HepG2 (cell line): Measurements from ENCODE around the gene MAN1A2. TPM values are rescaled to one million over a fixed set of nuclear protein-coding genes. Genes with fewer than 3 reads are reported as not detected.

Experiments
- CAMTA2 ChIP-seq: sonication (generic); formaldehyde crosslinking; IDR thresholded peaks from 2 replicates; pipeline ENCODE4 v1.4.0; 2020; ENCODE audit warnings: mild to moderate bottlenecking, missing genetic modification reagents, borderline replicate concordance
- EP300 ChIP-seq, 3 experiments: sonication (generic) in 1 of 3; formaldehyde crosslinking in 1 of 3; IDR thresholded peaks; 2 replicates each; pipeline versions ENCODE4 v1.5.1 to v1.6.1; 2011 to 2020; ENCODE audit warnings: low read depth in 2 of 3, low read length in 2 of 3, borderline replicate concordance in 1 of 3, improper control_type of control experiment in 1 of 3, mild to moderate bottlenecking in 1 of 3, missing genetic modification reagents in 1 of 3, moderate library complexity in 1 of 3
- GABPA ChIP-seq, 2 experiments: IDR thresholded peaks; 2 replicates each; pipeline ENCODE4 v1.6.1; 2011 to 2016; ENCODE audit warnings: low read depth in 2 of 2, low read length in 1 of 2, missing biosample characterization in 1 of 2, missing genetic modification characterization in 1 of 2
- HDAC2 ChIP-seq: sonication (generic); formaldehyde crosslinking; IDR thresholded peaks from 2 replicates; pipeline ENCODE4 v1.4.0; 2020; ENCODE audit warnings: missing genetic modification reagents
- HNRNPK ChIP-seq: fragments of 200-400 bp; formaldehyde crosslinking; IDR thresholded peaks from 2 replicates; pipeline ENCODE4 v1.6.1; 2018; ENCODE audit warnings: low read length, low read depth, moderate library complexity, mild to moderate bottlenecking; ENCODE audit not compliant: poor library complexity, severe bottlenecking
- KDM5B ChIP-seq: sonication (generic); formaldehyde crosslinking; IDR thresholded peaks from 2 replicates; pipeline ENCODE4 v1.4.0; 2020; ENCODE audit warnings: missing genetic modification reagents, mild to moderate bottlenecking, borderline replicate concordance
- TOPORS ChIP-seq: sonication (generic); formaldehyde crosslinking; IDR thresholded peaks from 2 replicates; pipeline ENCODE4 v1.8.0; 2023; ENCODE audit warnings: mild to moderate bottlenecking, missing genetic modification reagents
- ZNF207 ChIP-seq: fragments of 450-650 bp; IDR thresholded peaks from 2 replicates; pipeline ENCODE4 v1.6.1; 2016; ENCODE audit warnings: antibody characterized with exemption, borderline replicate concordance
- ZNF251 ChIP-seq: sonication (generic); formaldehyde crosslinking; IDR thresholded peaks from 2 replicates; pipeline ENCODE4 v1.9.0; 2021; ENCODE audit warnings: mild to moderate bottlenecking, missing genetic modification reagents
- ZNF430 ChIP-seq: sonication (generic); formaldehyde crosslinking; IDR thresholded peaks from 2 replicates; pipeline ENCODE4 v1.9.0; 2021; ENCODE audit warnings: mild to moderate bottlenecking, missing genetic modification reagents
- ZNF709 ChIP-seq: sonication (generic); formaldehyde crosslinking; IDR thresholded peaks from 2 replicates; pipeline ENCODE4 v1.5.0; 2020; ENCODE audit warnings: mild to moderate bottlenecking, missing genetic modification reagents
- ZNF790 ChIP-seq: sonication (generic); formaldehyde crosslinking; IDR thresholded peaks from 2 replicates; pipeline ENCODE4 v1.8.0; 2022; ENCODE audit warnings: missing genetic modification reagents, mild to moderate bottlenecking, borderline replicate concordance
- polyA plus RNA-seq, 8 experiments: library from polyadenylated mRNA; depleted of rRNA in 3 of 8; stranded (reverse) in 7 of 8; unstranded in 1 of 8; fragments of >200 nt; fragmentation: Illumina TruSeq in 4 of 8; extraction: Trizol in 4 of 8; gene quantifications; 2 replicates each; pipeline versions ENCODE4 v1.2.1 to v1.2.3, GENCODE V29; 2011 to 2016; ENCODE audit warnings: low read depth in 4 of 8, missing spikeins in 1 of 8, mixed read lengths in 1 of 8; ENCODE audit not compliant: insufficient read depth in 1 of 8
- total RNA-seq, 5 experiments: library from RNA; depleted of rRNA; stranded (reverse); fragments of >200 nt; fragmentation: Illumina TruSeq; extraction: Trizol; gene quantifications; 2 replicates each; pipeline ENCODE4 v1.2.3, GENCODE V29; 2016; ENCODE audit warnings: low read depth in 1 of 5
- TF ChIP-seq, protein P1 (sequence below), 2 experiments: fragments of 450-650 bp in 1 of 2; sonication (generic) in 1 of 2; formaldehyde crosslinking in 1 of 2; IDR thresholded peaks; 2 replicates each; pipeline versions ENCODE4 v1.6.1 to v1.8.0; 2016 to 2022; ENCODE audit warnings: antibody characterized with exemption in 1 of 2, mild to moderate bottlenecking in 1 of 2, missing genetic modification reagents in 1 of 2
- TF ChIP-seq, protein P2 (sequence below): sonication (generic); formaldehyde crosslinking; IDR thresholded peaks from 2 replicates; pipeline ENCODE4 v1.4.0; 2020; ENCODE audit warnings: missing genetic modification reagents, mild to moderate bottlenecking, borderline replicate concordance

The MAN1A2 gene
- total and polyA plus RNA-seq, 2 of the 13 experiments (the other 11 are each of a cell fraction or from before 2014, with no cell fraction given), result 8.0 to 19.9 TPM

DNA sequence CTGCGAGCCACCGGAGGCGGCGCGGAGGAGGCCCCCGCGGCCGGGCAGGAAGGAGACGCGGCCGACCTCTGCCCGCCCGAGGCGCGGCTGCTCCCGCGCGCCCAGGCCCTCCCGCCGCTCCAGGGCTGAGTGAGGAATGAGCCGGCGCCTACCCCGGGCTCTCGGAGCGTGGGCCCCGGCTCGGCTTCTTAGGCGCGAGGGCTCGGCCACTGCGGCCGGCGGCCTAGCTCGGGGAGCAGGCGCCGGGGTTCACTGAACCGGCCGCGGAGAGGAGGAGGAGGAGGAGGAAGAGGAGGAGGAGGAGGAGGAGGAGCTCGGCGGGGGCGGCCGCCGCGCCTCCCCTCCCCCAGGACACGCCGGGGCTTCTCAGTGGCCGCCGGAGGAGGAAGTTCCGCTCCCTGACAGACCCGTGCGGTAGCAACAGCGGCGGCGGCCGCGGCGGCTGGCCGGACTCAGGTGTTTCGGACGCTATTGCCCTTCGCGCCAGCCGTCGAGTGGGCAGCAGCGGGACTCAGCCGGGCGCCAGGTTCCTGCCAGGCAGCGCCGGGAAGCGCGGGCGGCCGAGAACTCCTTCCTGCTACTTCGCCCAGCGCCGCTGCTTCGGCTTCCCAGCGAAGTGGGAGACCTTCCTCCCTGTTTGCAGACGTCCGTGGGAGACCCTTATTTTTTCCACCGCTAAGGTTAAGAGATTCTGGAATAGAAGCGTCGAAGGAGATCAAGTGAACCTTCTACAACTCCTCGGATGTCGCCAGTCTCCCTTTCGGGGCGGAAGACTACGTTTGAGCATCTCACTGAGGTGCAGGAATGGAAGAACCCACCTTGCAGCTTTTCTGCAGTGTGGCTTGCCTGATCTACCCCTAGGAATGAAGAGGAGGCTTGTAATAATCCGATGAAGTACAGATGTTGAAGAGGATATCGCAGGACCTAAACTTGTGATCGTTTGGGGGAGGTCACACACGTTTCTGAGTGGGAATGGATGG is at the start of gene MAN1A2 (continued):
- TF ChIP-seq EP300 (IDR thresholded peaks at IDR 0.05; ENCODE audit: low read depth in 2 of 2, low read length in 2 of 2) (0 out of 4 replicates have a peak, but pooled peaks of 1 of the 2 experiments have one; percentile 42), EP300 (CRISPR knock-in tag; IDR thresholded peaks at IDR 0.05; ENCODE audit: borderline replicate concordance) (no peak), CAMTA2 (CRISPR knock-in tag) (no peak), ZNF430 (CRISPR knock-in tag) (no peak; the same call in 1 of the 2 replicates), KDM5B (CRISPR knock-in tag) (no peak), TOPORS (no peak), HNRNPK (peak; percentile 44), ZNF790 (CRISPR knock-in tag) (peak; percentile 86; the same call in 1 of the 2 replicates), ZNF251 (no peak), ZNF207 (no peak), GABPA (IDR thresholded peaks at IDR 0.05; ENCODE audit: low read depth, low read length) (peak; percentile 74), GABPA (CRISPR knock-in tag; IDR thresholded peaks at IDR 0.05; ENCODE audit: low read depth) (peak; percentile 81), ZNF709 (CRISPR knock-in tag) (0 out of 2 replicates have a peak, but pooled peaks have one; percentile 71), HDAC2 (CRISPR knock-in tag) (peak; percentile 56)
- TF ChIP-seq, protein P1, sequence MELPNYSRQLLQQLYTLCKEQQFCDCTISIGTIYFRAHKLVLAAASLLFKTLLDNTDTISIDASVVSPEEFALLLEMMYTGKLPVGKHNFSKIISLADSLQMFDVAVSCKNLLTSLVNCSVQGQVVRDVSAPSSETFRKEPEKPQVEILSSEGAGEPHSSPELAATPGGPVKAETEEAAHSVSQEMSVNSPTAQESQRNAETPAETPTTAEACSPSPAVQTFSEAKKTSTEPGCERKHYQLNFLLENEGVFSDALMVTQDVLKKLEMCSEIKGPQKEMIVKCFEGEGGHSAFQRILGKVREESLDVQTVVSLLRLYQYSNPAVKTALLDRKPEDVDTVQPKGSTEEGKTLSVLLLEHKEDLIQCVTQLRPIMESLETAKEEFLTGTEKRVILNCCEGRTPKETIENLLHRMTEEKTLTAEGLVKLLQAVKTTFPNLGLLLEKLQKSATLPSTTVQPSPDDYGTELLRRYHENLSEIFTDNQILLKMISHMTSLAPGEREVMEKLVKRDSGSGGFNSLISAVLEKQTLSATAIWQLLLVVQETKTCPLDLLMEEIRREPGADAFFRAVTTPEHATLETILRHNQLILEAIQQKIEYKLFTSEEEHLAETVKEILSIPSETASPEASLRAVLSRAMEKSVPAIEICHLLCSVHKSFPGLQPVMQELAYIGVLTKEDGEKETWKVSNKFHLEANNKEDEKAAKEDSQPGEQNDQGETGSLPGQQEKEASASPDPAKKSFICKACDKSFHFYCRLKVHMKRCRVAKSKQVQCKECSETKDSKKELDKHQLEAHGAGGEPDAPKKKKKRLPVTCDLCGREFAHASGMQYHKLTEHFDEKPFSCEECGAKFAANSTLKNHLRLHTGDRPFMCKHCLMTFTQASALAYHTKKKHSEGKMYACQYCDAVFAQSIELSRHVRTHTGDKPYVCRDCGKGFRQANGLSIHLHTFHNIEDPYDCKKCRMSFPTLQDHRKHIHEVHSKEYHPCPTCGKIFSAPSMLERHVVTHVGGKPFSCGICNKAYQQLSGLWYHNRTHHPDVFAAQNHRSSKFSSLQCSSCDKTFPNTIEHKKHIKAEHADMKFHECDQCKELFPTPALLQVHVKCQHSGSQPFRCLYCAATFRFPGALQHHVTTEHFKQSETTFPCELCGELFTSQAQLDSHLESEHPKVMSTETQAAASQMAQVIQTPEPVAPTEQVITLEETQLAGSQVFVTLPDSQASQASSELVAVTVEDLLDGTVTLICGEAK (IDR thresholded peaks at IDR 0.05), result no peak
- TF ChIP-seq, protein P1 (CRISPR knock-in tag; IDR thresholded peaks at IDR 0.05), result no peak; the same call in 1 of the 2 replicates
- TF ChIP-seq, protein P2, sequence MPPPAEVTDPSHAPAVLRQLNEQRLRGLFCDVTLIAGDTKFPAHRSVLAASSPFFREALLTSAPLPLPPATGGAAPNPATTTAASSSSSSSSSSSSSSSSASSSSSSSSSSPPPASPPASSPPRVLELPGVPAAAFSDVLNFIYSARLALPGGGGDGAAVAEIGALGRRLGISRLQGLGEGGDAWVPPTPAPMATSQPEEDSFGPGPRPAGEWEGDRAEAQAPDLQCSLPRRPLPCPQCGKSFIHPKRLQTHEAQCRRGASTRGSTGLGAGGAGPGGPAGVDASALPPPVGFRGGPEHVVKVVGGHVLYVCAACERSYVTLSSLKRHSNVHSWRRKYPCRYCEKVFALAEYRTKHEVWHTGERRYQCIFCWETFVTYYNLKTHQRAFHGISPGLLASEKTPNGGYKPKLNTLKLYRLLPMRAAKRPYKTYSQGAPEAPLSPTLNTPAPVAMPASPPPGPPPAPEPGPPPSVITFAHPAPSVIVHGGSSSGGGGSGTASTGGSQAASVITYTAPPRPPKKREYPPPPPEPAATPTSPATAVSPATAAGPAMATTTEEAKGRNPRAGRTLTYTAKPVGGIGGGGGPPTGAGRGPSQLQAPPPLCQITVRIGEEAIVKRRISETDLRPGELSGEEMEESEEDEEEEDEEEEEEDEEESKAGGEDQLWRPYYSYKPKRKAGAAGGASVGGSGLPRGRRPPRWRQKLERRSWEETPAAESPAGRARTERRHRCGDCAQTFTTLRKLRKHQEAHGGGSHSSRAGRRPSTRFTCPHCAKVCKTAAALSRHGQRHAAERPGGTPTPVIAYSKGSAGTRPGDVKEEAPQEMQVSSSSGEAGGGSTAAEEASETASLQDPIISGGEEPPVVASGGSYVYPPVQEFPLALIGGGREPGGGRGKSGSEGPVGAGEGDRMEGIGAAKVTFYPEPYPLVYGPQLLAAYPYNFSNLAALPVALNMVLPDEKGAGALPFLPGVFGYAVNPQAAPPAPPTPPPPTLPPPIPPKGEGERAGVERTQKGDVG (CRISPR knock-in tag), result no peak
